Activated naive CD4-positive, alpha-beta T cell treated with anti-CD3 and anti-CD28 coated beads, Interleukin-2, amount 50 U/mL, for 24 hours (primary cell): ENCODE data around the gene SCRN2.

Experiments
- H3K27ac Mint-ChIP-seq: one replicate; pipeline ENCODE4 v1.8.0; 2021; ENCODE audit warnings: mild to moderate bottlenecking, mixed read lengths
- H3K27me3 Mint-ChIP-seq: one replicate; pipeline ENCODE4 v1.8.0; 2021; ENCODE audit warnings: mixed read lengths
- H3K36me3 Mint-ChIP-seq: one replicate; pipeline ENCODE4 v1.8.0; 2021; ENCODE audit warnings: mixed read lengths
- H3K4me1 Mint-ChIP-seq: one replicate; pipeline ENCODE4 v1.8.0; 2021; ENCODE audit warnings: mixed read lengths
- H3K4me3 Mint-ChIP-seq: one replicate; pipeline ENCODE4 v1.8.0; 2021; ENCODE audit warnings: mild to moderate bottlenecking, mixed read lengths
- H3K9me3 Mint-ChIP-seq: one replicate; pipeline ENCODE4 v1.8.0; 2021; ENCODE audit warnings: mixed read lengths

Gene SCRN2

DNA sequence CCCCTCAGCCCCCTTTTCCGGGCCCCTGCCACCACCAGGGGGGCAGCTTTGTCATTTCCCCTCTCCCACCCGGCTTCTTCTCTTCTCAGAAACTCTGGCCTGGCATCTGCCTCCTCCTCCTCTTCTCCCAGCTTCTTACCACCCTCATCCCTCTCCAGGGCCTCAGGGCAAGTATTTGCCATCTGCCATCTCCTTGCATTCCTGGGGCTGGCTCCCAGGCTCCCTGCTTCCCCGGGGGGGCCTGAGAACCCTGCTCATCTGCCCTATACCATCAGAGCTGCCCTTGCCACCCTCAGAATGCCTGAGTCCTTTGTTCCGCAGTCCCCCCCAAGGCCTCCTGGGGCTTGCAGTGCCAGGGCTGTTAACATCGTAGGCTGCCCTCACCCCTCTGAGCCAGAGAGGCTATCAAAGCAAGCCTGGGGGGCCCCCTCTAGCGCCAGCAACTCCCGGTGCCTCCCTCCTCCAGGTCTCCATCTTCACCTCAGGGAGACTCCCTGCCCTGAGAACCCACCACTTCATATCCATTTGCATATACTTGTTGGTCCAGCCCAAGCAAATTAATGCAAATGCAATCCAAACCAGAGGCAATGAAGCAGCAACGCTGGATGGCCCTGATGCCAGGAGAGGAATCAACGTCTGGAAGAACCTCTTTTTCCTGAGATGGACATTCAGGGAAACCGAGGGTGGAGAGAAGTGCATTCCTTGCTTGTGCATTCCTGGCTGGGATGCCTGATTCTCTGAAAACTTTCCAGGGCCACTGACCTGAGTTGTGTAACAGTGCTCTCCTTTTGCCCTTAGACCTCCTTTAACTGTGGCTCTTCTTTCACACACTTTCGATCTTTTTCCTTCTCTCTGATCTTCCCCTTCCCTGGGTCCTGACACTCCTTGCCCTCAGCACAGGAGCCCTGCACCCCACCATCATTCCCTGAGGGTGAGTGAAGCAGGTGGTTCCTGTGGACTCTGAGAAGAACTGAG, 34.2 kb upstream of the SCRN2 start:
- peaks cover 6% of the 10 kb centered on the region for H3K4me1 Mint-ChIP-seq
- H3K27me3 Mint-ChIP-seq, result peaks cover 15% of the 10 kb centered on the region

DNA sequence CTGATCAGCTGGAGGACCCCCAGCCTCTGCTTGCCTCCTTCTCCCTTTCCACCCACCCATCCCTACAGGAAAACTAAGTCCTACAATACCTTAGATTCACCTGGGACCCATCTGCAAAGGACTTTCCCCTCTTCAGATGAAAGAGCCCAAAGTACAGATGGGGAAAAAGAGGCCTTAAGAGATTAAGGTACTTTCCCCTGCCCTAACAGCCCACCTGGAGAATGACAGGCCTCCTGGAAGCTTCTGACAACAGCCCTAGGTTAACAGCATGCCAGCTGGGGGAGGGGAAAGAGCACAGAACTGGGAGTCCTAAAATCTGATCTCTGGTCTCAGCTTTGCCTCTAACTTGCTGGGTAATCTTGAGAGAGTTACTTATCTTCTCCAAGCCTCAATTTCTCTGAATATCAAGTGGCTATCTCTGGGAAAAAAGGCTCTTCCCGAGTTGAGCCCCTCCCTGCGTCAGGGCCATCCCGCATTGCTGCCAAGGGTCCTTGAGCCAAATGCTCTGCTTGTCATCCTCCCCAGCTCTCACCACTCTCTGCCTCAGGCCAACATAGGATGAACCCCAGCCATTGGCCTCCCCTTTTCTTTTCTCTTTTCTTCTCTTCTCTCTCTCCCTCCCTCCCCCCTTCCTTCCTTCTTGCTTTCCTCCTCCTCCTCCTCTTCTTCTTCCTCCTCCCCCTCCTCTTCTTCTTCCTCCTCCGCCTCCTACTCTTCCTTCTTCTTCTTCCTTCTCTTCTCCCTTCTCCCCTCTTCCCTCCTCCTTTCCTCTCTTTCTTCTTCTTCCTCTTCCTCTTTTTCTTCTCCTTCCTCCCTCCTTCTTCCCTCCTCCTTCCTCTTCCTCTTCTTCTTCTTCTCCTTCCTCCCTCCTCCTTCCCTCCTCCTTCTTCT, 32.4 kb upstream of the SCRN2 start:
- Mint-ChIP-seq H3K9me3 (no peaks in the 10 kb centered on the region), H3K4me1 (no peaks in the 10 kb centered on the region), H3K36me3 (no peaks in the 10 kb centered on the region), H3K4me3 (no peak overlapping the region), H3K27me3 (peaks cover 15% of the 10 kb centered on the region), H3K27ac (no peak overlapping the region)

More for the DNA sequence above, 34.2 kb upstream of the SCRN2 start:
- Mint-ChIP-seq H3K36me3 (no peaks in the 10 kb centered on the region), H3K27ac (no peak overlapping the region), H3K4me3 (no peak overlapping the region), H3K9me3 (no peaks in the 10 kb centered on the region)

DNA sequence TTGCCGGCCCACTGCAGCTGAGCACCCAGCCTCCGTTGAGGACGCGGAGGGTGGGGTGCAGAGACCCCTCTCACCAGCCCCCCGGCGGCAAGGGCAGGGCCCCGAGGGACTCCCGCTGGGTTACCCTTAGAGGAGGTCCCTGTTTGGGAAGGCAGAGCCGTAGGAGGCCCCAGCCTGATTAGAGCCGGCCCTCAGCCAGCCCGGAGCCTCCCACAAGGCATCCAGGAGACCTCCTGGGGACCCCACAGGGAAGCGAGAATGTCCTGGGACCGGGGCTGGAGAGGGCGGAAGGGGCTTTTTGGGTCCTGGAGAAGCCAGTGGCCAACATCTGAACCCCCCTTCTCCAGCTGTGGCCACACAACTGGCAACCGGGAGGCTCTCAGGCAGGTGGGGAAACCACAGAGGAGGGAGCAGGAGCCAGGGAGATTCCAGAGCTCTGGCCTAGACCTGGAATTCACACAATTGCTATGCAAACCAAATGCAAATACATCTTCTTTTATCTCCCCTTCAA, 31.6 kb upstream of the SCRN2 start:
- Mint-ChIP-seq H3K27ac (no peak overlapping the region), H3K9me3 (no peaks in the 10 kb centered on the region), H3K36me3 (no peaks in the 10 kb centered on the region), H3K4me1 (no peaks in the 10 kb centered on the region), H3K4me3 (no peak overlapping the region), H3K27me3 (peaks cover 15% of the 10 kb centered on the region)

DNA sequence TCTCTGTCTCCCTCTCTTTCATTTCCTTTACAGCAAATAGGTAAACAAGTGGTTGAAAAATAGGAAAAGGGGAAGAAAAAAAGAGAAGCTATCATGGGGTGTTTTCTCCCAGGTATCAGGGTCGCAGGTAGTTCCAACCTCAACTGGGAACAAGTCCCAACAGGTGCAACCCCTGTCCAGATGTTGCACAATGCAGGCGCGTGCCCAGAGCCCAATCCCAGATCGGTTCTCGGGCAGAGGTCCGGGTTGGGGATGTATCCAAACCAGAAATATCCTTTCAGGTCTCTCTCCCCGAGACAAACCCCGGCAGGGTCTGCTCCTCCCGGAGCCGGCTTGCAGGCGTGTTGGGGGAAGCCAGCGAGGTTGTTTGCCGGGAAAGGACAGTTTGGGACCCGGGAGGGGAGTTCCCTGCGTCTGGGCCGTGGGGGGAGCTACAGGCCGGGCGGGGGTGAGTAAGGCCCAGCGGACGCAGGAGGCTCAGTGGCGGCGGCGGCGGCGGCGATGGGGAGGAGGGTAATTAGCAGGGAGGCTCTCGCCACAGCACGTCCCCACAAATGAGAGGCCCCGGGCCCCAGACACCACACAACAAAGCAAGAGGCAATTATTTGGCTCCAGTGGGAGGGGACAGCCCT, 31.1 kb upstream of the SCRN2 start:
- Mint-ChIP-seq H3K27ac (no peak overlapping the region), H3K4me1 (no peaks in the 10 kb centered on the region), H3K27me3 (peaks cover 15% of the 10 kb centered on the region), H3K9me3 (no peaks in the 10 kb centered on the region), H3K4me3 (no peak overlapping the region), H3K36me3 (no peaks in the 10 kb centered on the region)

DNA sequence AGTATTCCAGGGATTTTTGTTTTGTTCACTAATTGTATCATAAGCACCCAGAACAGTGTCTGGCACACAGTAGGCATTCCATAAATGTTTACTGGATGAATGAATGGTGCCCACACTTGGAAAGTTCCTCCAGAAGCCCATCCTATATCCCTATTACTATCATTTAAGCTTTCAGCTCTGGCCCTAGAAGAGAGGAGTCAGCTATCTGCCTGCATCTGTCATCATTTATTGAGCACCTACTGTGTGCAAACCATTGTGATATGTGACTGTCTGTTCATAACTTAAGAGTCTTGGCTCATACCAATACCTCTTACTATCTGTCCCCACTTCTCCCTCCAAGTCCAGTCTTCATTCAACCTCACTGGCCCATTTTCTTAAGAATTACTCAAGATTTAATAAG, 30.0 kb upstream of the SCRN2 start:
- Mint-ChIP-seq H3K36me3 (no peaks in the 10 kb centered on the region), H3K4me1 (peaks cover under 1% of the 10 kb centered on the region), H3K27ac (no peak overlapping the region), H3K9me3 (no peaks in the 10 kb centered on the region), H3K4me3 (no peak overlapping the region), H3K27me3 (peaks cover 15% of the 10 kb centered on the region)

DNA sequence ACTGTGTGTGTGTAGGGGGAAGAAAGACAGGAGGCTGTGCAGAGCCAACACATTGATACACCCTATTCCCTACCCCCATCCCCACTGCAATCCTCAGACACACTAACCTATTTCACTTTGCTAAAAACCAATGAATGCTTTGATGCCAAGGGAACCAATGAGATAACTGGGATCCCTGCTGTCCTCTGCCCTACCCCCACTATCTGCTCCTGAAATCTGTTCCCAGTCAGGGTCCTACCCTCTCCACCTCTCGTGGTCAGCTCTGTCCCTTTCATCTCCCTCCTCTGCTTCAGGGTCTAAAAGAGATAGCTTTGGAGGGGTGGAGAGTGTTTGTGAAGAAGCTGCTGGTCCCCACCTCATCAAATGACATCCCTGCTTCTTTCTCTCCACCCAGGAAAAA, 29.0 kb upstream of the SCRN2 start:
- H3K4me3 Mint-ChIP-seq, result no peak overlapping the region
- H3K27me3 Mint-ChIP-seq, result peaks cover 15% of the 10 kb centered on the region
- no peaks in the 10 kb centered on the region for H3K36me3 Mint-ChIP-seq
- H3K9me3 Mint-ChIP-seq, result no peaks in the 10 kb centered on the region
- H3K4me1 Mint-ChIP-seq, result peaks cover 8% of the 10 kb centered on the region
- no peak overlapping the region for H3K27ac Mint-ChIP-seq

DNA sequence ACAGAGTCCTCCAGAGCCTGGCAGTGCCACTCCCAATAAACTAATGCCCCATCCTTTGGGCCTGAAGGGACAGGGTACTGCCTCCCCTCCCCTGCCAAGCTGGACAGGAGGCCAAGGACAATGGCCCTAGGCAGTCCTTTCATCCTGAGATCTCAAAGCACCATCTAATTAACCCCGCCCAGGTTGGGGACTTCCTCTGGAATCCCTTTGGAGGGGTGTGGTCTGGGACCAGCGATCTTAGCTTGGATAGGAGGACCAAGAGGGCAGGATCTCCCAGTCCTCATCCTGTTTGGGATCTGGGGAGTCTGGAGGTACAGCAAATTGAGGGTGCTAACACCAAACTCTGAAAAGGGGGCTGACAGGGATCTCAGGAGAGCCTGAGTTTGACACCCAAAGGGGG, 28.0 kb upstream of the SCRN2 start:
- Mint-ChIP-seq H3K27ac (no peak overlapping the region), H3K4me3 (no peak overlapping the region), H3K4me1 (peaks cover 17% of the 10 kb centered on the region), H3K27me3 (peaks cover 15% of the 10 kb centered on the region), H3K36me3 (no peaks in the 10 kb centered on the region), H3K9me3 (no peaks in the 10 kb centered on the region)

DNA sequence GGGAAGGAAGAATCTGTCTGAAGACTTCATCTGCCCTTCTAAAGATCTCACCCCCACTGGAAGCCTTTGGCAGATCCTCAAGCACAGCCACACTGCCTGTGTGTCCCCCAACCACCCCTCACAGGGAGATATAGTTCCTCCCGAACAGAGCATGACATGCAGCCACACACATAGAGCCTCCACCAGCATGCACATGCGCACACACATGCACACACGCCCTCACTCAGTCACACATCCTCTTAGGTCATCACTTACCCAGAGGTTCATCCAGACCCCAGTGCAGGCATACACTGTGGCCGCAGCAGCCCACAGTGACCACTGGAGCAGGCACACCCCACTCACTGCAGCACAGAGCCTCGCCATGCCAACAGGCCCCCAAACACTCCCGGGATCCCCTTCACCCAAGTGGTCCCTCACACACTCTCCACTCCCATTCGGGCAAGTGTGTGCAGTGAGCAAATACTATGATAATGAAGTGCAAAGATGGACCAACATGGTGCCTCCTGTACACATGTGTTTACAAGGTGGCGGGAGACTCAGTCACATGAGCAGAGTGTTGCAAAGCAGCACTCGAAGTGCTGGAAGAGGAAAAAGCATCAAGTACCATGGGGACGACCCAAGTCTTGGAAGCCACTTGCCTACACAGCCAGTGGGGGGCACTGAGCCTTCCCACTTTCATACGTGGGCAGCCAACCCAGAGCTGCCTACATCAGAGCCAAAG, 26.9 kb upstream of the SCRN2 start:
- Mint-ChIP-seq H3K27me3 (peaks cover 9% of the 10 kb centered on the region), H3K36me3 (no peaks in the 10 kb centered on the region), H3K4me1 (peaks cover 24% of the 10 kb centered on the region), H3K27ac (no peak overlapping the region), H3K4me3 (no peak overlapping the region), H3K9me3 (no peaks in the 10 kb centered on the region)

DNA sequence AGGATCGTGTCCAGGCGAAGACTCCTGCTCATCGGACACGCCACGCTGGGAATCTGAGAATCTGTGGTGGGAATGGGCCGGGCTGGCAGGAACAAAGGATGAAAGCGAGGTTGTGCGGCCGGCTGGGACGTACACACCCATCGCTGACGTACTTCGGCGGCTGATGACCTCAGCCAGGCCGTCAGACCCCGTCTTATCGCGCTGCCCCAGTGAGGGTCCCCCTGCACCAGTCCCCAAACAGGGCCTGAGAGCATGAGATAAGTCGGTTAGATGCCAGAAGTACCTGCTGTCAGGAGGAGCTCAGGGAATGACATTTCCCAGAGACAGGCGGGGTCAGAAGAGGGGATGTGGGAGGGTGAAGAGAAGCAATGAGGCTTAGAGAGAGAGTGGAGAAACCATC, 25.9 kb upstream of the SCRN2 start:
- H3K27ac Mint-ChIP-seq, result no peak overlapping the region
- H3K9me3 Mint-ChIP-seq, result no peaks in the 10 kb centered on the region
- H3K27me3 Mint-ChIP-seq, result peaks cover 8% of the 10 kb centered on the region
- H3K4me3 Mint-ChIP-seq, result no peak overlapping the region
- H3K4me1 Mint-ChIP-seq, result peaks cover 31% of the 10 kb centered on the region
- no peaks in the 10 kb centered on the region for H3K36me3 Mint-ChIP-seq

DNA sequence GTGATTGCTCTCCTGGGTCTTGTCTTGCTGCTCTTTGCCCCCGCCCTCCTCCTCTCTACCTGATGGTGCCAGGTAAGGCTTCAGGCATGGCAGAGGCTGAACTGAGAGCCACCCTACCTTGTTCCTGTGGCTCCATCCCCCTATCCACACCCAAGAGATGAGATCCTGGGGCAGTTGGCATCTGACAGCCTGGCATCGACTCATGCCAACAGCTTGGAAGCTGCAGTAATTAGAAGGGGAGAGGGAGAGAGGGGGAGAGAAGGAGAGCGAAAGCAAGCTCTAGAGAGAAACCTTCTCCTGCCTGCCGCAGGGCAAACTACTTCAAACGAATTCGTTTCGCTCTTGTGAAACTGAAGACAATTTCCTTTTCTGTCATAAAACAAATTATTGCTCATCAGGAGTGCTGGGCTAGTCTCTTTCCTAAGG, 23.7 kb upstream of the SCRN2 start:
- H3K4me1 Mint-ChIP-seq, result peaks cover 31% of the 10 kb centered on the region
- peak overlapping the region; percentile 82 for H3K27ac Mint-ChIP-seq
- H3K27me3 Mint-ChIP-seq, result no peaks in the 10 kb centered on the region
- no peaks in the 10 kb centered on the region for H3K9me3 Mint-ChIP-seq
- H3K36me3 Mint-ChIP-seq, result no peaks in the 10 kb centered on the region
- H3K4me3 Mint-ChIP-seq, result no peak overlapping the region

DNA sequence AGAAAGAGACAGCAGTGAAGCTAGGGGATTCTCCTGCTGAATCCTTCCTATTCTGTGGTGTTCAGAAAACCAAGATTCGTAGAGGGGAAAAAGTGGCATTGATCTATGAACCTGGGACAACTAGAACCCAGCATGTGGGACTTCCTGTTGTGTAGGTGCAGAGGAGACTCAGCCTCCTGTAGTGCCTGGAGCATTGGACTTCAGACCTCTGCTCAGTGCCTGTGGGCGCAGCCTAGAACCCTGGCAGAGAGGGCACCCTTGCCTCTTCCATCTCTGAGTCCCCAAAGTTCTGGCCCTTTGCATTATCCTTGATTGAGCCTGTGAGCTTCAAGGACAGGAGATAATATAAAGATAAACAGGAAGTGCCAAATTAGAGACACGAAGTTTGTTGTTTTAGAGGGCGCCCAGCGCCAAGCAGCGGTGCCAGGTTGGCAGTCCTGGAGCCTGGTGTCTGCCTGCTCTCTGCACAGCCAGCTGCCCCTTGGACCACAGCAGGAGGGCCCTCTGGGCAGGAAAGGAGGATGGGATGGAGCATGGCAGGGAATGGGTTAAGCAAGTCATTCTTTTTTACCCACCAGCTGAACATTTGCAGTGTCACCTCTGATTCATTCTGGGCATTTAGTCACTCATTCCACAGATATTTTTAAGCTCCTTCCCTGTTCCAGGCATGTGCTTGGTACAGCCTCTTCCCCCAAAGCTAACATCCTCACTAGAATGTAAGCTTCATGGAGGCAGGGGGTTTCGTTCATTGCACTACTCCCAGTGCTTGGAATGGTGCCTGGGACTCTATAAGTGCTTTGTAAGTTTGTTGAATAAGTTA, 21.8 kb upstream of the SCRN2 start:
- H3K27ac Mint-ChIP-seq, result peak overlapping the region; percentile 90
- no peaks in the 10 kb centered on the region for H3K9me3 Mint-ChIP-seq
- H3K4me1 Mint-ChIP-seq, result peaks cover 31% of the 10 kb centered on the region
- H3K4me3 Mint-ChIP-seq, result peak overlapping the region; percentile 35
- peaks cover 5% of the 10 kb centered on the region for H3K27me3 Mint-ChIP-seq
- H3K36me3 Mint-ChIP-seq, result peaks cover 2% of the 10 kb centered on the region

DNA sequence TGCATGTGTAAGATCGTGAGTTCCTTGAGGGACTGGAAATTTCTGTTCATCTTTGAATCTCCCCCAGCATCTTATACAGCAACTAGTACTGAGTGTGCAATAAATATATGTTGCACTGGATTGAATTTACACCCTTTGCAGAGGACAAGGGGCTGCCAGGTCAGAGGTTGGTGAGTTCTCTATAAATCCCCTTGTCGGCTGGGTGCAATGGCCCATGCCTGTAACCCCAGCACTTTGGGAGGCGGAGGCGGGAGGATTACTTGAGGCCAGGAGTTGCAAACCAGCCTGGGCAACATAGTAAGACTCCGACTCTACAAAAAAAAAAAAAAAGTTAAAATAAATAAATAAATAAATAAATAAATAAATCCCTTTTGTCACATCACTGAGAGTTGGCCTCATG, 19.3 kb upstream of the SCRN2 start:
- Mint-ChIP-seq H3K27me3 (peaks cover 5% of the 10 kb centered on the region), H3K4me1 (peaks cover 26% of the 10 kb centered on the region), H3K9me3 (no peaks in the 10 kb centered on the region), H3K4me3 (no peak overlapping the region), H3K36me3 (peaks cover 2% of the 10 kb centered on the region), H3K27ac (no peak overlapping the region)

DNA sequence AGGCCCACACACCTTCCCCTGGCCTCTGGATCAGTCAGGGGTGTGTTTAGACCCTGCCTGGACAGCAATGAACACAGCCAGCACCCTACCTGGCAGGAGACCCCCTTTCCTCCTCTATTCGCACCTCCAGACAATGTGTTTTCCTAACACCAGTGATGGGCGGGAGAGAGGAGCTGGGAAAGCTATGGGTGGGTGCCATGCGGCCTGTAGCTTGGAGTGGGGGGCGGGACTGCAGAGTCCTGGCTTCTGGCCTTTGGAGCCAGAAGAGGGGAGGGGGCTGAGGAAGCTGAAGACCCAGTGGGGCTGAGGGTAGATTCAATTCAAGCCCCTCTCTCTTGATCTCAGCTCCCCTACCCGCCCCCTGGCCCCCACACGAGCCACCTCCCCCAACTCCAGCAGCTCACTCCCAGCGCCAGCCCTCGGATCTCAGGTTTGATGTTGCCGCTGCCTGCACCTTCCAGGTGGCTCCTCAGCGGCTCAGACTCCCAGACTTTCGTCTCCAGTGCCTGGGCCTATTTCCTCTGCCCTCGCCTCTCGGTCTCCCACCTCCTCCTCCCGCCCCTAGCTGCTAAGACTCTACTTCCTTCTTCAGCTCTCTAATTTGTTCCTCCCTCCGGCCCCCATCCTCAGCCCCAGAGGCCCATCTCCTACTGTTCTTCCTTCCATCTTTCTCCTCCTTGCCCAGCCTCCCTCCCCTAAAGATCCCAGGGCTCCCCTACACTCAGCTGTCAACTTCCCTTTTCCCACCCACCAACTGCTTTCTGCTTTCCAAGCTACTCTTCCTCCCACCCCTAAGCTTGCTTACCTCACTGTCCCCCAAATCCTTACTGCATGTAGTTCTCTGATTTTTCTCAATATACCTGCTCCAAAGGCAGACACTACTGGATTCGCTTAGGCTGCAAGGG, 16.7 kb upstream of the SCRN2 start:
- no peak overlapping the region for H3K4me3 Mint-ChIP-seq
- peaks cover 2% of the 10 kb centered on the region for H3K36me3 Mint-ChIP-seq
- H3K27me3 Mint-ChIP-seq, result peaks cover 25% of the 10 kb centered on the region
- peaks cover 10% of the 10 kb centered on the region for H3K4me1 Mint-ChIP-seq
- no peak overlapping the region for H3K27ac Mint-ChIP-seq
- H3K9me3 Mint-ChIP-seq, result no peaks in the 10 kb centered on the region
